Loucy (cell line): Measurements from ENCODE around the gene FBP2.

Experiments
- H2AFZ ChIP-seq: fragments of 200-600 bp; sonication (generic); 2 replicates; pipeline ENCODE4 v1.6.0; 2016; ENCODE audit warnings: antibody characterized with exemption, mild to moderate bottlenecking, low read length, moderate library complexity
- H3F3A ChIP-seq: fragments of 200-600 bp; 2 replicates; pipeline ENCODE4 v1.6.0; 2016; ENCODE audit warnings: antibody characterized with exemption, low read depth, mild to moderate bottlenecking
- H3K27me3 ChIP-seq: fragments of 200-600 bp; sonication (generic); 2 replicates; pipeline ENCODE4 v1.6.1; 2014; ENCODE audit warnings: low read length, mild to moderate bottlenecking; ENCODE audit not compliant: insufficient read depth, poor library complexity, severe bottlenecking
- H3K36me3 ChIP-seq: fragments of 200-600 bp; sonication (generic); 2 replicates; pipeline ENCODE4 v1.6.1; 2016; ENCODE audit warnings: low read length; ENCODE audit not compliant: insufficient read depth
- H3K4me1 ChIP-seq: fragments of 200-600 bp; sonication (generic); 2 replicates; pipeline ENCODE4 v1.5.1; 2014; ENCODE audit warnings: low read length, mild to moderate bottlenecking; ENCODE audit not compliant: insufficient read depth, poor library complexity, severe bottlenecking
- H3K4me2 ChIP-seq: fragments of 200-600 bp; sonication (generic); 2 replicates; pipeline ENCODE4 v1.6.0; 2014; ENCODE audit warnings: antibody characterized with exemption, low read length, low read depth, mild to moderate bottlenecking; ENCODE audit not compliant: poor library complexity, severe bottlenecking
- H3K4me3 ChIP-seq: fragments of 200-600 bp; sonication (generic); 2 replicates; pipeline ENCODE4 v1.5.1; 2014; ENCODE audit warnings: low read length, mild to moderate bottlenecking, mixed read lengths; ENCODE audit not compliant: poor library complexity, severe bottlenecking
- H3K79me2 ChIP-seq: fragments of 200-600 bp; sonication (generic); 2 replicates; pipeline ENCODE4 v1.6.1; 2014; ENCODE audit warnings: low read length; ENCODE audit not compliant: insufficient read depth
- H3K9ac ChIP-seq: fragments of 200-600 bp; sonication (generic); 2 replicates; pipeline ENCODE4 v1.6.0; 2014; ENCODE audit warnings: mild to moderate bottlenecking, low read depth, low read length, moderate library complexity; ENCODE audit not compliant: poor library complexity, severe bottlenecking
- H3K9me2 ChIP-seq: fragments of 200-600 bp; sonication (generic); replicated peaks from 2 replicates; pipeline ENCODE4 v1.6.1; 2016; ENCODE audit warnings: low read depth, low read length, mixed read lengths
- H3K9me3 ChIP-seq: fragments of 200-600 bp; sonication (generic); 2 replicates; pipeline ENCODE4 v1.6.1; 2014; ENCODE audit warnings: mild to moderate bottlenecking, antibody characterized with exemption, low read length, low read depth; ENCODE audit not compliant: insufficient read depth
- H4K20me1 ChIP-seq: fragments of 200-600 bp; sonication (generic); 2 replicates; pipeline ENCODE4 v1.6.0; 2014; ENCODE audit warnings: antibody characterized with exemption, low read length, mild to moderate bottlenecking; ENCODE audit not compliant: insufficient read depth, poor library complexity, severe bottlenecking
- EZH2phosphoT487 ChIP-seq: fragments of 200-600 bp; IDR thresholded peaks from 2 replicates; pipeline ENCODE4 v1.6.1; 2018; ENCODE audit warnings: antibody characterized with exemption, mild to moderate bottlenecking, moderate library complexity, borderline replicate concordance
- TF ChIP-seq, protein P1 (sequence below): fragments of 200-600 bp; sonication (generic); conservative IDR thresholded peaks from 2 replicates; pipeline ENCODE4 v1.5.1; 2014; ENCODE audit warnings: mild to moderate bottlenecking, antibody characterized with exemption, low read length

The FBP2 gene

DNA sequence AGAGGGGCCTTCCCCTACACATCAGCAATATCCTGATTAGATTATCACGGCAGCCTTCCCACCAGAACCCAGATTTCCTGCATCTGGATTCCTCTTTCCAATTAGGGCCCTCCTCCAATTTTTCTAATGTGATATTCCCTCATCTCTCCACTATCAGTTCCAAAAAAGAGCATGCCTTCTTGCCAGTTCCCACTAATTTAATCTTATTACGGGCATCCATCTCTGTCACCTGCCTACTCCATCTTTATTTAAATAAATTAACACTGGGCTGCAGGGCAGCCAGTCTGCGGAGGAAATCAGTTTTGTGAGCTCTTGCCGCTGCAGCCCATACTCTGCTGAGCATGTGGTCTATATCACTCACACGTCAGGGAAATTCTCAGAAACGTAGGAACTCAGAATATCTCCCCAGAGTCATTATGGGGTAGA lies 16.6 kb upstream of the FBP2 start:
- H3K9me2 ChIP-seq = no peaks in the 10 kb centered on the region
- H2AFZ ChIP-seq = no peak overlapping the region
- H3K4me1 ChIP-seq = peaks cover 6% of the 10 kb centered on the region
- no peak overlapping the region for H3K4me2 ChIP-seq
- no peak overlapping the region for H3K9ac ChIP-seq
- H4K20me1 ChIP-seq = no peaks in the 10 kb centered on the region
- H3K4me3 ChIP-seq = no peak overlapping the region
- H3K79me2 ChIP-seq = no peaks in the 10 kb centered on the region
- H3F3A ChIP-seq = no peaks in the 10 kb centered on the region
- peaks cover 54% of the 10 kb centered on the region for H3K27me3 ChIP-seq
- H3K9me3 ChIP-seq = no peaks in the 10 kb centered on the region
- no peak for TF ChIP-seq EZH2phosphoT487
- TF ChIP-seq, protein P1, sequence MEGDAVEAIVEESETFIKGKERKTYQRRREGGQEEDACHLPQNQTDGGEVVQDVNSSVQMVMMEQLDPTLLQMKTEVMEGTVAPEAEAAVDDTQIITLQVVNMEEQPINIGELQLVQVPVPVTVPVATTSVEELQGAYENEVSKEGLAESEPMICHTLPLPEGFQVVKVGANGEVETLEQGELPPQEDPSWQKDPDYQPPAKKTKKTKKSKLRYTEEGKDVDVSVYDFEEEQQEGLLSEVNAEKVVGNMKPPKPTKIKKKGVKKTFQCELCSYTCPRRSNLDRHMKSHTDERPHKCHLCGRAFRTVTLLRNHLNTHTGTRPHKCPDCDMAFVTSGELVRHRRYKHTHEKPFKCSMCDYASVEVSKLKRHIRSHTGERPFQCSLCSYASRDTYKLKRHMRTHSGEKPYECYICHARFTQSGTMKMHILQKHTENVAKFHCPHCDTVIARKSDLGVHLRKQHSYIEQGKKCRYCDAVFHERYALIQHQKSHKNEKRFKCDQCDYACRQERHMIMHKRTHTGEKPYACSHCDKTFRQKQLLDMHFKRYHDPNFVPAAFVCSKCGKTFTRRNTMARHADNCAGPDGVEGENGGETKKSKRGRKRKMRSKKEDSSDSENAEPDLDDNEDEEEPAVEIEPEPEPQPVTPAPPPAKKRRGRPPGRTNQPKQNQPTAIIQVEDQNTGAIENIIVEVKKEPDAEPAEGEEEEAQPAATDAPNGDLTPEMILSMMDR = no peak
- no peaks in the 10 kb centered on the region for H3K36me3 ChIP-seq

DNA sequence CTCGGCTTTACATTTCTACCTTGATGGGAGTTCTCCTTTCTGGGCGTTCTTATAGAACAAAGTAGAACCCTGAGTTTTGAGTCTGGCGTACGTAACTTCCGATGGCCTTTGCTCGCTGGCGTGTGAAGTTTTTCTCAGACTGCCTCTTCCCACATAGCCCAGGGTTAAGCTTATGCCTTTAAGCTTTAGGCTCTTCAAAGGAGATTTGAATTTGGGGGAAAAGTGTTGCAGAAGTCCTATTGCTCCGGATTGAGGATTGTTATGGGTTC lies 13.7 kb upstream of the FBP2 start:
- Histone ChIP-seq H3K27me3 (peaks cover 58% of the 10 kb centered on the region), H3F3A (no peaks in the 10 kb centered on the region), H3K36me3 (no peaks in the 10 kb centered on the region), H3K4me1 (peaks cover 6% of the 10 kb centered on the region), H3K79me2 (no peaks in the 10 kb centered on the region), H3K9me2 (no peaks in the 10 kb centered on the region), H2AFZ (no peak overlapping the region), H3K9ac (no peak overlapping the region), H4K20me1 (no peaks in the 10 kb centered on the region), H3K9me3 (no peaks in the 10 kb centered on the region), H3K4me3 (no peak overlapping the region), H3K4me2 (no peak overlapping the region)
- no peak for TF ChIP-seq EZH2phosphoT487
- TF ChIP-seq, protein P1 = no peak

DNA sequence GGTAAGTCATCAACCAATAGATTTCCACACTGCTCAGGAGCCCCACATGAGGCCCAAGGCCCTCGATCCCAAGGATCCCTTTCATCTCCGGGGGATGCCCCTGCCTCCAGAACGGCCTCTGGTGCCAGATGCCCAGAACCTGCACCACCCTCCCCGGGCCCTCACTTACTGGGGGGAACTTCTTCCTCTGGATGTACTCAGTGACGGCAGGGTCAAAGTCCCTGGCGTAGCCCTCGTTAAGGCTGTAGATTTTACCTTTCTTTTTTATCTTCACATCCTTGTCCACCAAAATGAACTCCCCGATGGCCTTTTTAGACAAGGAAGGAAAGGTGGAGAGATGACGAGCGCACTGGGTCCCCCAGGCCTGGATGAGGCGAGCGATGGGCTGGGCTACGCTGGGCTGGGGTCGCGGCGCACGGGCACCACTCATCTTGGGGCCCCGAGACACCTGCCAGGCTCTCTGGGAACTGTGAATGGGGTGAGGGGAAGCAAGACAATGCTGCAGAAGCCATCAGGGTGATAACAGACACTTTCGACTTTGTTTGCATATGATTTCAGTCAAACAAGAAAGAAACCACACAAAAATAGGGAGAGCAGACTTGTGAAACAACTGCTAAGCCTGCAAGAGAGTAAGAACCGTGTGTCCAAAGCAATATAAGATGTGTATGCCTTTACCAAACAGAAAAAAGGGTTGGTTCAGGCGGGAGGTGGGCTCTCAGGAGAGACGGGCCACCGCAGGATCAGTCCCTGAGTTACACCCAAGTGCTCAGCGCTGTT lies 13.2 kb upstream of the FBP2 start:
- H3K4me3 ChIP-seq = no peak overlapping the region
- H3K36me3 ChIP-seq = no peaks in the 10 kb centered on the region
- no peak overlapping the region for H3K9ac ChIP-seq
- H3K27me3 ChIP-seq = peaks cover 58% of the 10 kb centered on the region
- H3K4me1 ChIP-seq = peaks cover 3% of the 10 kb centered on the region
- H4K20me1 ChIP-seq = no peaks in the 10 kb centered on the region
- no peaks in the 10 kb centered on the region for H3K9me2 ChIP-seq
- no peaks in the 10 kb centered on the region for H3F3A ChIP-seq
- no peak overlapping the region for H2AFZ ChIP-seq
- no peak overlapping the region for H3K4me2 ChIP-seq
- no peaks in the 10 kb centered on the region for H3K79me2 ChIP-seq
- no peak for TF ChIP-seq EZH2phosphoT487
- H3K9me3 ChIP-seq = no peaks in the 10 kb centered on the region
